Measurements from ENCODE around the gene NTM.

The NTM gene

GRCh38 chr11:131938351-131938751 lies 567.9 kb downstream of the NTM start:
- Histone ChIP-seq H3K27me3 (ENCODE audit: control insufficient read depth, low read length) (0 out of 2 replicates have a peak, but pooled peaks cover 2% of the 10 kb centered on the region), H3K9me3 (ENCODE audit: control insufficient read depth, insufficient read depth, low read length) (no peaks in the 10 kb centered on the region), H3K9me2 (replicated peaks; ENCODE audit: control insufficient read depth, low read length) (no peaks in the 10 kb centered on the region), H3K4me2 (ENCODE audit: low read length) (no peak overlapping the region), H3F3A (ENCODE audit: control insufficient read depth, insufficient read depth) (no peaks in the 10 kb centered on the region), H3K27ac (ENCODE audit: low read depth, low read length) (no peak overlapping the region), H3K4me1 (ENCODE audit: control insufficient read depth, low read length) (no peaks in the 10 kb centered on the region), H3K79me2 (ENCODE audit: control insufficient read depth, low read length) (no peaks in the 10 kb centered on the region), H3K36me3 (ENCODE audit: control insufficient read depth, low read length) (no peaks in the 10 kb centered on the region), H4K20me1 (ENCODE audit: control insufficient read depth, insufficient read depth, low read depth, low read length) (no peaks in the 10 kb centered on the region), H3K4me3 (ENCODE audit: low read length) (no peak overlapping the region)
- TF ChIP-seq EZH2phosphoT487 (IDR thresholded peaks at IDR 0.05; ENCODE audit: borderline replicate concordance, low read length) (no peak), CTCF (IDR thresholded peaks at IDR 0.05; ENCODE audit: low read depth, low read length, poor library complexity, severe bottlenecking) (no peak)

GRCh38 chr11:131940126-131940525 lies 569.7 kb downstream of the NTM start:
- H3F3A ChIP-seq (ENCODE audit: control insufficient read depth, insufficient read depth): no peaks in the 10 kb centered on the region
- no peak overlapping the region for H3K4me2 ChIP-seq (ENCODE audit: low read length)
- H3K27me3 ChIP-seq (ENCODE audit: control insufficient read depth, low read length): 0 out of 2 replicates have a peak, but pooled peaks cover 2% of the 10 kb centered on the region
- H3K4me3 ChIP-seq (ENCODE audit: low read length): no peak overlapping the region
- no peaks in the 10 kb centered on the region for H3K9me2 ChIP-seq (replicated peaks; ENCODE audit: control insufficient read depth, low read length)
- H3K27ac ChIP-seq (ENCODE audit: low read depth, low read length): no peak overlapping the region
- no peaks in the 10 kb centered on the region for H4K20me1 ChIP-seq (ENCODE audit: control insufficient read depth, insufficient read depth, low read depth, low read length)
- no peaks in the 10 kb centered on the region for H3K79me2 ChIP-seq (ENCODE audit: control insufficient read depth, low read length)
- H3K4me1 ChIP-seq (ENCODE audit: control insufficient read depth, low read length): no peaks in the 10 kb centered on the region
- TF ChIP-seq EZH2phosphoT487 (IDR thresholded peaks at IDR 0.05; ENCODE audit: borderline replicate concordance, low read length) (no peak), CTCF (IDR thresholded peaks at IDR 0.05; ENCODE audit: low read depth, low read length, poor library complexity, severe bottlenecking) (no peak)
- H3K36me3 ChIP-seq (ENCODE audit: control insufficient read depth, low read length): no peaks in the 10 kb centered on the region
- no peaks in the 10 kb centered on the region for H3K9me3 ChIP-seq (ENCODE audit: control insufficient read depth, insufficient read depth, low read length)

- H3K36me3 ChIP-seq (ENCODE audit: control insufficient read depth, low read length): no peaks in the 10 kb centered on the region
- no peaks in the 10 kb centered on the region for H4K20me1 ChIP-seq (ENCODE audit: control insufficient read depth, insufficient read depth, low read depth, low read length)
These were observed 572.5 kb downstream of the NTM start for GRCh38 chr11:131942878-131943277.

More at GRCh38 chr11:131942878-131943277, 572.5 kb downstream of the NTM start:
- Histone ChIP-seq H3K4me2 (ENCODE audit: low read length) (no peak overlapping the region), H3K9me2 (replicated peaks; ENCODE audit: control insufficient read depth, low read length) (no peaks in the 10 kb centered on the region), H3F3A (ENCODE audit: control insufficient read depth, insufficient read depth) (no peaks in the 10 kb centered on the region), H3K4me3 (ENCODE audit: low read length) (no peak overlapping the region), H3K9me3 (ENCODE audit: control insufficient read depth, insufficient read depth, low read length) (no peaks in the 10 kb centered on the region), H3K27me3 (ENCODE audit: control insufficient read depth, low read length) (no peaks in the 10 kb centered on the region), H3K79me2 (ENCODE audit: control insufficient read depth, low read length) (no peaks in the 10 kb centered on the region), H3K27ac (ENCODE audit: low read depth, low read length) (no peak overlapping the region), H3K4me1 (ENCODE audit: control insufficient read depth, low read length) (no peaks in the 10 kb centered on the region)
- TF ChIP-seq CTCF (IDR thresholded peaks at IDR 0.05; ENCODE audit: low read depth, low read length, poor library complexity, severe bottlenecking) (no peak), EZH2phosphoT487 (IDR thresholded peaks at IDR 0.05; ENCODE audit: borderline replicate concordance, low read length) (no peak)
